Mesothelial cell of epicardium (in vitro differentiated cells): ENCODE data around the gene KPNA3. TPM values are rescaled to one million over a fixed set of nuclear protein-coding genes. Genes with fewer than 3 reads are reported as not detected.
"Not testable (repeated sequence)": the region's sequence is repeated elsewhere in the genome, so short reads cannot be mapped to it uniquely, and the experiment has no call there.

Experiments
- DNase-seq, 2 experiments: peaks; one replicate each; pipeline ENCODE4 v3.0.0; 2021; ENCODE audit warnings: low spot score in 2 of 2; ENCODE audit not compliant: unreplicated experiment in 2 of 2
- H3K27ac Mint-ChIP-seq: 2 replicates; pipeline ENCODE4 v1.8.0; 2021; ENCODE audit warnings: mixed read lengths
- H3K27me3 Mint-ChIP-seq: 2 replicates; pipeline ENCODE4 v1.8.0; 2021; ENCODE audit warnings: low read depth, mixed read lengths
- H3K36me3 Mint-ChIP-seq: 2 replicates; pipeline ENCODE4 v1.8.0; 2021; ENCODE audit warnings: mixed read lengths
- H3K4me1 Mint-ChIP-seq: 2 replicates; pipeline ENCODE4 v1.8.0; 2021; ENCODE audit warnings: mixed read lengths
- H3K4me3 Mint-ChIP-seq: 2 replicates; pipeline ENCODE4 v1.8.0; 2021; ENCODE audit warnings: mild to moderate bottlenecking, moderate library complexity, mixed read lengths
- H3K9me3 Mint-ChIP-seq: 2 replicates; pipeline ENCODE4 v1.8.0; 2021; ENCODE audit warnings: mixed read lengths
- CTCF ChIP-seq: fragments of 200-600 bp; sonication (generic); IDR thresholded peaks from one replicate; pipeline ENCODE4 v1.5.0; 2021; ENCODE audit warnings: antibody characterized with exemption; ENCODE audit not compliant: unreplicated experiment
- total RNA-seq: library from RNA; stranded (reverse); gene quantifications from 3 replicates; pipeline ENCODE4 v1.2.1, GENCODE V29; 2021

The KPNA3 gene
- total RNA-seq, 1 donor from 2014 or later = 36.4 TPM

GRCh38 chr13:49827891-49828290, 35.4 kb upstream of the KPNA3 start:
- no peak for DNase-seq
- no peak overlapping the region for H3K4me3 Mint-ChIP-seq
- H3K36me3 Mint-ChIP-seq = no peaks in the 10 kb centered on the region
- no peaks in the 10 kb centered on the region for H3K4me1 Mint-ChIP-seq
- H3K27ac Mint-ChIP-seq = no peak overlapping the region
- H3K9me3 Mint-ChIP-seq = peaks cover 6% of the 10 kb centered on the region
- H3K27me3 Mint-ChIP-seq = peaks cover 20% of the 10 kb centered on the region
- no peak for TF ChIP-seq CTCF

GRCh38 chr13:49827336-49827735, 34.9 kb upstream of the KPNA3 start:
- H3K4me1 Mint-ChIP-seq = no peaks in the 10 kb centered on the region
- TF ChIP-seq CTCF = no peak
- peaks cover 20% of the 10 kb centered on the region for H3K27me3 Mint-ChIP-seq
- H3K27ac Mint-ChIP-seq = no peak overlapping the region
- no peaks in the 10 kb centered on the region for H3K36me3 Mint-ChIP-seq
- no peak overlapping the region for H3K4me3 Mint-ChIP-seq
- DNase-seq = no peak
- H3K9me3 Mint-ChIP-seq = peaks cover 6% of the 10 kb centered on the region

GRCh38 chr13:49821216-49822009, 28.9 kb upstream of the KPNA3 start:
- Mint-ChIP-seq H3K4me3 (no peak overlapping the region), H3K36me3 (no peaks in the 10 kb centered on the region), H3K27me3 (peaks cover 34% of the 10 kb centered on the region), H3K9me3 (no peaks in the 10 kb centered on the region), H3K27ac (no peak overlapping the region), H3K4me1 (no peaks in the 10 kb centered on the region)
- TF ChIP-seq CTCF = no peak
- DNase-seq = no peak

DNA sequence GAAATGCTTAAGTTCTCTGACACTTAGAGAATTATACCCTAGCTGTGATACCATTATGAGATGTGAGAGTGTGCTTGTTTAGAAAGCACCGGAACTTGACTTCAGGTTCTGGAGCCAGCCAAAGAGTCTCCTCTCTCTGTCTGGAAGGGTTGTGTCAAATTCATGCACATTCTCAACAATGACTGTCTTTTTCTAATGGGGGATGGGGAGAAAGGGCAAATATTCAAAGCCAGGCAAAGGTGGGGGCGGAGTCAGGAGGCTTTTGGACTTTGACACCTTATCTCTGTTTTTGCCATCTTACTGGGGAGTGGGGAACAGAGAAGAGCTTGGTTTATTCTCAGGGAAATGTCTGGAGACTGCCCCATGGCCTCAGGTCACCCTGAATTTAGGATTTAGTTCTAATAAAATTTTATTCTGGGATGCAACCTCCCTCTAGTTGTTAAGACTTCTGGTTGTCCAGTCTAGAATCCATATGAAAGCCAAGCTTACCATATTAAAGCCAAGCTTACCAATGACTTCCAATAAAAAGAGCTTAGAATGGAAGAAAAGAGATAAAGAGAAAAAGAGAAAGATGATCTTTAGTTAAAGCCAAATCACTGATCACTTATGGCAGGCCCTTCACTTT, 28.2 kb upstream of the KPNA3 start:
- no peak for DNase-seq
- no peak overlapping the region for H3K27ac Mint-ChIP-seq
- TF ChIP-seq CTCF = no peak
- H3K4me3 Mint-ChIP-seq = no peak overlapping the region
- H3K9me3 Mint-ChIP-seq = no peaks in the 10 kb centered on the region
- H3K36me3 Mint-ChIP-seq = no peaks in the 10 kb centered on the region
- no peaks in the 10 kb centered on the region for H3K4me1 Mint-ChIP-seq
- H3K27me3 Mint-ChIP-seq = peaks cover 31% of the 10 kb centered on the region

- H3K36me3 Mint-ChIP-seq, H3K27ac Mint-ChIP-seq, H3K9me3 Mint-ChIP-seq, DNase-seq, H3K4me3 Mint-ChIP-seq, H3K4me1 Mint-ChIP-seq: not testable (repeated sequence)
- peaks cover 23% of the 10 kb centered on the region for H3K27me3 Mint-ChIP-seq
Measured at GRCh38 chr13:49816047-49816446, 23.6 kb upstream of the KPNA3 start.

DNA sequence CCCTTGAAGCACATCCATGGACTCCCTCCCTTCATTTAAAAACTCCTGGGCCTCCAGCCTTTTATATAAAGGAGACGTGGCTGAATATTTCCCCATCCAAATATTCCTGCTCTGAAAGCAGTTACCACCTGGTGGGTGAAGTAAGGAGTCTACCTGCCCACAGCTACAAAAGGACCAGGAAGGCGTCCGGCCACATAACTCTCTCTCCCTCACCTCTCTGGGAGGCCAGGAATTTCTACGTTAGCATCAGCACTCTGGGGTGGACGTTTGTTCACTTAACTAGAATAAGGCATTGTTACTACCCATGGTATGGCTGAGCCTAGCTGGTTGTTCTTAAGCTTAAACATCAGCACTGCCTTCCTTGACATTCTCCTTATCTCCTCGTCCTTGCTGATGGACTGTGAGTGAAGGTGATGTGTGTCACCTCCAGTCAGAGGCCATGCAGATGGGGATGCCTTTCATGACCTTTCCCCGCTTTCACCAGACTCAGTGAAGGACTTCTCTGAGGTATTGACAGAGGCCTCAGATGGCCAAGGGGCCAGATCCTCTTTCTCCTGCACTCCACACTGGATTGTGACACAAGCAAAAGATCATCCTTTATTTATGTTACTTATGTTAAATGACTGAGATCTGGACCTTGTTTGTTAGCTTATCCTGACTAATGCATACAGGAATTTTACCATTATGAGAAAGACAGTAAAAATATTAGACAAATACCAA, 22.2 kb upstream of the KPNA3 start:
- H3K36me3 Mint-ChIP-seq = no peaks in the 10 kb centered on the region
- no peak for TF ChIP-seq CTCF
- DNase-seq = no peak
- H3K27ac Mint-ChIP-seq = no peak overlapping the region
- no peak overlapping the region for H3K4me3 Mint-ChIP-seq
- H3K27me3 Mint-ChIP-seq = peaks cover 23% of the 10 kb centered on the region
- peaks cover 9% of the 10 kb centered on the region for H3K4me1 Mint-ChIP-seq
- H3K9me3 Mint-ChIP-seq = no peaks in the 10 kb centered on the region
